CD4-positive, alpha-beta T cell (primary cell): ENCODE data around the gene NIPAL1. TPM values are rescaled to one million over a fixed set of nuclear protein-coding genes. Genes with fewer than 3 reads are reported as not detected.
A peak's percentile ranks its signal among the peaks of the same experiment; 100 is the strongest.

Experiments used
- ATAC-seq: fragments of 200-7000 bp; cut with Tn5 transposase; one replicate; pipeline ENCODE4 v1.10.0; 2022; ENCODE audit warnings: mild to moderate bottlenecking; ENCODE audit not compliant: poor library complexity
- CTCF ChIA-PET: fragments of 350-600 bp; sonication (Branson Sonifier 250); formaldehyde crosslinking; loops from one replicate; lab custom pipeline; 2021; ENCODE audit warnings: antibody characterized with exemption, inconsistent platforms; lab: Charles Lee
- POLR2A ChIA-PET: fragments of 350-600 bp; sonication (Branson Sonifier 250); formaldehyde crosslinking; loops from one replicate; lab custom pipeline; 2021; ENCODE audit warnings: antibody characterized with exemption, inconsistent platforms; lab: Charles Lee
- DNase-seq, 14 experiments: peaks; one replicate each; pipeline ENCODE4 v3.0.0-alpha.2; 2013 to 2020; ENCODE audit warnings: mixed read lengths in 2 of 14
- H3K27ac ChIP-seq, 2 donors: one replicate each; pipeline versions ENCODE4 v1.5.1 to v1.7.0; 2013; ENCODE audit warnings: low read length in 2 of 2, low read depth in 1 of 2, mild to moderate bottlenecking in 1 of 2
- H3K27me3 ChIP-seq, 2 experiments: 1 replicate in 1 of 2; 2 replicates in 1 of 2; pipeline versions ENCODE4 v1.6.1 to v1.7.0; 2013; ENCODE audit warnings: low read length in 2 of 2, control low read depth in 1 of 2, mild to moderate bottlenecking in 1 of 2, moderate library complexity in 1 of 2; ENCODE audit not compliant: insufficient read depth in 2 of 2, control insufficient read depth in 1 of 2
- H3K36me3 ChIP-seq: one replicate; pipeline ENCODE4 v1.6.1; 2013; ENCODE audit warnings: low read length, control low read depth; ENCODE audit not compliant: insufficient read depth
- H3K4me1 ChIP-seq: one replicate; pipeline ENCODE4 v1.6.1; 2013; ENCODE audit warnings: low read length, control low read depth; ENCODE audit not compliant: insufficient read depth
- H3K4me3 ChIP-seq: one replicate; pipeline ENCODE4 v1.5.1; 2013; ENCODE audit warnings: mild to moderate bottlenecking, low read length, moderate library complexity
- H3K9me3 ChIP-seq, 2 experiments: 1 replicate in 1 of 2; 2 replicates in 1 of 2; pipeline versions ENCODE4 v1.6.1 to v1.7.0; 2013; ENCODE audit warnings: low read length in 2 of 2, mild to moderate bottlenecking in 2 of 2, control low read depth in 1 of 2, moderate library complexity in 1 of 2; ENCODE audit not compliant: control insufficient read depth in 1 of 2, insufficient read depth in 1 of 2
- H3K27ac Mint-ChIP-seq: one replicate; pipeline ENCODE4 v1.8.0; 2020; ENCODE audit warnings: mixed read lengths
- H3K27me3 Mint-ChIP-seq: one replicate; pipeline ENCODE4 v1.8.0; 2021; ENCODE audit warnings: mixed read lengths
- H3K36me3 Mint-ChIP-seq: one replicate; pipeline ENCODE4 v1.8.0; 2021; ENCODE audit warnings: low read depth, mixed read lengths
- H3K4me1 Mint-ChIP-seq: one replicate; pipeline ENCODE4 v1.8.0; 2021; ENCODE audit warnings: low read depth, mixed read lengths
- H3K4me3 Mint-ChIP-seq: one replicate; pipeline ENCODE4 v1.8.0; 2020; ENCODE audit warnings: mild to moderate bottlenecking, mixed read lengths
- H3K9me3 Mint-ChIP-seq: one replicate; pipeline ENCODE4 v1.8.0; 2020; ENCODE audit warnings: mixed read lengths
- CTCF ChIP-seq: fragments of 200-600 bp; IDR thresholded peaks from one replicate; pipeline ENCODE4 v1.8.0; 2022; ENCODE audit warnings: antibody characterized with exemption, mild to moderate bottlenecking
- intact Hi-C, 2 experiments: fragments of 100-400 bp; cut with DNase I in 1 of 2; cut with micrococcal nuclease in 1 of 2; formaldehyde crosslinking; loops; one replicate each; pipeline versions ENCODE4 v1.15.1 to v1.9.0; 2023 to 2025; cut with DNase I, micrococcal nuclease
- total RNA-seq, 174 experiments: library from RNA in 2 of 174; stranded (reverse) in 2 of 174; gene quantifications; one replicate each; pipeline ENCODE4 v1.2.3 and lab custom pipeline; 2021 to 2026

The NIPAL1 gene
- total RNA-seq, 2 experiments from 2014 or later, result 0.45 to 0.85 TPM

GRCh38 chr4:48073567-48074103 lies 57.1 kb downstream of the NIPAL1 start:
- POLR2A ChIA-PET, result no interaction called here
- TF ChIP-seq CTCF, result no peak
- ATAC-seq (no peak), DNase-seq (no peak)
- Mint-ChIP-seq H3K4me3 (no peak overlapping the region), H3K36me3 (peaks cover 87% of the 10 kb centered on the region), H3K4me1 (peaks cover 12% of the 10 kb centered on the region), H3K27me3 (no peaks in the 10 kb centered on the region), H3K27ac (peak overlapping the region; percentile 62), H3K9me3 (no peaks in the 10 kb centered on the region)
- CTCF ChIA-PET, result no interaction called here
- Histone ChIP-seq H3K27ac (no peak overlapping the region), H3K36me3 (peaks cover 82% of the 10 kb centered on the region), H3K27me3 (no peaks in the 10 kb centered on the region), H3K4me3 (no peak overlapping the region), H3K9me3 (no peaks in the 10 kb centered on the region), H3K4me1 (no peaks in the 10 kb centered on the region)
- intact Hi-C loops, result no loop called here

- ATAC-seq (no peak), DNase-seq (no peak)
- Histone ChIP-seq H3K9me3 (no peaks in the 10 kb centered on the region), H3K27ac (no peak overlapping the region), H3K4me1 (no peaks in the 10 kb centered on the region), H3K27me3 (no peaks in the 10 kb centered on the region), H3K4me3 (no peak overlapping the region), H3K36me3 (peaks cover 78% of the 10 kb centered on the region)
- Mint-ChIP-seq H3K27me3 (no peaks in the 10 kb centered on the region), H3K4me3 (no peak overlapping the region), H3K9me3 (no peaks in the 10 kb centered on the region), H3K27ac (peak overlapping the region; percentile 62), H3K36me3 (peaks cover 89% of the 10 kb centered on the region), H3K4me1 (peaks cover 22% of the 10 kb centered on the region)
- no peak for TF ChIP-seq CTCF
- intact Hi-C loops, result no loop called here
- POLR2A ChIA-PET, result no interaction called here
- CTCF ChIA-PET, result no interaction called here
Measured at GRCh38 chr4:48074657-48075056, 58.1 kb downstream of the NIPAL1 start.

GRCh38 chr4:48078425-48078824 lies 61.9 kb downstream of the NIPAL1 start:
- peaks cover 49% of the 10 kb centered on the region for H3K4me1 Mint-ChIP-seq
- Histone ChIP-seq H3K4me3 (no peak overlapping the region), H3K36me3 (peaks cover 62% of the 10 kb centered on the region), H3K27me3 (no peaks in the 10 kb centered on the region), H3K9me3 (no peaks in the 10 kb centered on the region), H3K27ac (no peak overlapping the region), H3K4me1 (no peaks in the 10 kb centered on the region)
- ATAC-seq (no peak), DNase-seq (no peak)
- no peak overlapping the region for H3K4me3 Mint-ChIP-seq
- POLR2A ChIA-PET, result no interaction called here
- no peaks in the 10 kb centered on the region for H3K27me3 Mint-ChIP-seq
- no peak overlapping the region for H3K27ac Mint-ChIP-seq
- intact Hi-C loops, result no loop called here
- no peak for TF ChIP-seq CTCF
- peaks cover 97% of the 10 kb centered on the region for H3K36me3 Mint-ChIP-seq
- CTCF ChIA-PET, result no interaction called here
- H3K9me3 Mint-ChIP-seq, result no peaks in the 10 kb centered on the region
